Right lobe of liver (tissue), 4 donors: ENCODE measurements around the gene ZCCHC24.

Experiments
- POLR2A ChIP-seq: fragments of 450-650 bp; IDR thresholded peaks from one replicate; pipeline ENCODE4 v1.6.1; 2017; ENCODE audit warnings: antibody characterized with exemption, mild to moderate bottlenecking
- TF ChIP-seq, protein P1 (sequence below), 4 donors: fragments of 200-600 bp in 3 of 4; fragments of 450-650 bp in 1 of 4; IDR thresholded peaks; one replicate each; pipeline versions ENCODE4 v1.5.1 to v1.8.0; 2016 to 2022; ENCODE audit warnings: antibody characterized with exemption in 4 of 4, mild to moderate bottlenecking in 2 of 4
- donor health status: DM: no; HTN: no; CAD: no.
- donor health status: DM: no; HTN: no; CAD: no.
- donor health status: DM: no; HTN: yes; CAD: no.

GRCh38 chr10:79484476-79484875 lies 39.1 kb upstream of the ZCCHC24 start:
- TF ChIP-seq, protein P1, sequence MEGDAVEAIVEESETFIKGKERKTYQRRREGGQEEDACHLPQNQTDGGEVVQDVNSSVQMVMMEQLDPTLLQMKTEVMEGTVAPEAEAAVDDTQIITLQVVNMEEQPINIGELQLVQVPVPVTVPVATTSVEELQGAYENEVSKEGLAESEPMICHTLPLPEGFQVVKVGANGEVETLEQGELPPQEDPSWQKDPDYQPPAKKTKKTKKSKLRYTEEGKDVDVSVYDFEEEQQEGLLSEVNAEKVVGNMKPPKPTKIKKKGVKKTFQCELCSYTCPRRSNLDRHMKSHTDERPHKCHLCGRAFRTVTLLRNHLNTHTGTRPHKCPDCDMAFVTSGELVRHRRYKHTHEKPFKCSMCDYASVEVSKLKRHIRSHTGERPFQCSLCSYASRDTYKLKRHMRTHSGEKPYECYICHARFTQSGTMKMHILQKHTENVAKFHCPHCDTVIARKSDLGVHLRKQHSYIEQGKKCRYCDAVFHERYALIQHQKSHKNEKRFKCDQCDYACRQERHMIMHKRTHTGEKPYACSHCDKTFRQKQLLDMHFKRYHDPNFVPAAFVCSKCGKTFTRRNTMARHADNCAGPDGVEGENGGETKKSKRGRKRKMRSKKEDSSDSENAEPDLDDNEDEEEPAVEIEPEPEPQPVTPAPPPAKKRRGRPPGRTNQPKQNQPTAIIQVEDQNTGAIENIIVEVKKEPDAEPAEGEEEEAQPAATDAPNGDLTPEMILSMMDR (IDR thresholded peaks at IDR 0.05), result no peak
- TF ChIP-seq POLR2A, result no peak
